ENCODE measurements around the gene RASGRP1.

GRCh38 chr15:38441130-38441519 lies 123.5 kb downstream of the RASGRP1 start:
- TF ChIP-seq EZH2 (IDR thresholded peaks at IDR 0.05; ENCODE audit: borderline replicate concordance, low read length) = no peak
- TF ChIP-seq, protein P1, sequence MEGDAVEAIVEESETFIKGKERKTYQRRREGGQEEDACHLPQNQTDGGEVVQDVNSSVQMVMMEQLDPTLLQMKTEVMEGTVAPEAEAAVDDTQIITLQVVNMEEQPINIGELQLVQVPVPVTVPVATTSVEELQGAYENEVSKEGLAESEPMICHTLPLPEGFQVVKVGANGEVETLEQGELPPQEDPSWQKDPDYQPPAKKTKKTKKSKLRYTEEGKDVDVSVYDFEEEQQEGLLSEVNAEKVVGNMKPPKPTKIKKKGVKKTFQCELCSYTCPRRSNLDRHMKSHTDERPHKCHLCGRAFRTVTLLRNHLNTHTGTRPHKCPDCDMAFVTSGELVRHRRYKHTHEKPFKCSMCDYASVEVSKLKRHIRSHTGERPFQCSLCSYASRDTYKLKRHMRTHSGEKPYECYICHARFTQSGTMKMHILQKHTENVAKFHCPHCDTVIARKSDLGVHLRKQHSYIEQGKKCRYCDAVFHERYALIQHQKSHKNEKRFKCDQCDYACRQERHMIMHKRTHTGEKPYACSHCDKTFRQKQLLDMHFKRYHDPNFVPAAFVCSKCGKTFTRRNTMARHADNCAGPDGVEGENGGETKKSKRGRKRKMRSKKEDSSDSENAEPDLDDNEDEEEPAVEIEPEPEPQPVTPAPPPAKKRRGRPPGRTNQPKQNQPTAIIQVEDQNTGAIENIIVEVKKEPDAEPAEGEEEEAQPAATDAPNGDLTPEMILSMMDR (IDR thresholded peaks at IDR 0.05; ENCODE audit: low read length) = no peak
